ENCODE results near the gene CPS1.

DNA sequence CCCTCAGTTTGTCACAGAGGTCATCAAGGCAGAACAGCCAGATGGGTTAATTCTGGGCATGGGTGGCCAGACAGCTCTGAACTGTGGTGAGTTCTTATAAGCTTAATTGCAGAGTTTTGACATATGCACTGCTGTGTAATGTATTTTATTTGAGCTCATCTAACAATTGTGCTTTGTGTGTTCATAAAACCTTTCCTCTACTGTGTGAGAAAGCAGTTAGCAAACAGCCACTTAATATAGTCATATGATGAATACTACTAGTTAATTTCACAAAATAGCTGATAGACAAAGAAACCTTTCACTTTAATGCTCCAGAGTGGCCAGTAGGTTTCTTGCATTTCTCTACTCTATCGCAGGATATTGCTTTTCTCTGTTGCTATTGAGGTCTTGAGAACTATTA, 43.1 kb downstream of the CPS1 start:
- TF ChIP-seq POLR2AphosphoS5 (IDR thresholded peaks at IDR 0.05; ENCODE audit: low read depth, low read length) (no peak), TAF1 (IDR thresholded peaks at IDR 0.05; ENCODE audit: borderline replicate concordance, insufficient read depth, low read length) (no peak), FOXP2 (optimal IDR thresholded peaks at IDR 0.05; ENCODE audit: borderline replicate concordance, extremely low read depth, extremely low read length, insufficient read depth) (no peak)

Data from PFSK-1 (cell line).